GM23338 (cell line): Measurements from ENCODE around the gene FBN2.

Experiments
- CTCF ChIP-seq, 2 experiments: fragments of 200-600 bp in 1 of 2; sonication (generic) in 1 of 2; conservative IDR thresholded peaks; 2 replicates each; pipeline versions ENCODE4 v1.5.1 to v1.6.1; 2016 to 2017; ENCODE audit warnings: antibody characterized with exemption in 2 of 2, low read depth in 2 of 2, mild to moderate bottlenecking in 2 of 2, moderate library complexity in 1 of 2
- POLR2AphosphoS5 ChIP-seq: IDR thresholded peaks from 2 replicates; pipeline ENCODE4 v1.6.1; 2016; ENCODE audit warnings: antibody characterized with exemption, low read depth
- REST ChIP-seq: IDR thresholded peaks from one replicate; pipeline ENCODE4 v1.6.1; 2018; ENCODE audit warnings: antibody characterized with exemption; ENCODE audit not compliant: unreplicated experiment

DNA sequence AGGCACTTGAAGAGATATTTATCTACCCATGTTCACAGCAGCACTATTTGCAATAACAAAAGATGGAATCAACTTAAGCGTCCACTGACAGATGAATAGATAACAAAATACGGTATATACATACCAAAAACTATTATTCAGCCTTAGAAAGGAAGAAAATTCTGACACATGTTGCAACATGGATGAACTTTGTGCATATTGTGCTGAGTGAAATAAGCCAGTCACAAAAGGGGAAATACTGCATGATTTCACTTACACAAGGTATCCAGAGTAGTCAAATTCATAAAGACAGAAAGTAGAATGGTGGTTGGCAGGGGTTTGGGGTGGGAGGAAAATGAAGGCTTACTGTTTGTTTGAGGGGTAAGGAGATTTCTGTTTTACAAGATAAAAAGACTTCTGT lies 66.0 kb downstream of the FBN2 start:
- TF ChIP-seq CTCF (conservative IDR thresholded peaks at IDR 0.05; ENCODE audit: low read depth in 2 of 2) (no peak), POLR2AphosphoS5 (no peak), REST (no peak)
